Keratinocyte (primary cell): ENCODE measurements around the gene AZU1. TPM values are rescaled to one million over a fixed set of nuclear protein-coding genes. Genes with fewer than 3 reads are reported as not detected.

Source experiments
- DNase-seq: peaks from one replicate; pipeline ENCODE4 v3.0.0-alpha.2; 2011; ENCODE audit warnings: low read depth, missing footprints, low spot score
- FAIRE-seq: peaks from 2 replicates; lab custom pipeline; 2011; peaks lifted over from hg19 to GRCh38; lab: Jason Lieb, UNC
- H2AFZ ChIP-seq: 2 replicates; pipeline ENCODE4 v1.6.0; 2012; ENCODE audit warnings: low read length, control low read depth, inconsistent platforms; ENCODE audit not compliant: control insufficient read depth
- H3K27ac ChIP-seq: 2 replicates; pipeline ENCODE4 v1.5.1; 2011; ENCODE audit warnings: low read length; ENCODE audit not compliant: control insufficient read depth, insufficient read depth
- H3K27me3 ChIP-seq: 3 replicates; pipeline ENCODE4 v1.6.0; 2011; ENCODE audit warnings: low read length; ENCODE audit not compliant: control insufficient read depth, insufficient read depth; ENCODE audit errors: extremely low read depth
- H3K36me3 ChIP-seq, 2 experiments: 2 replicates in 1 of 2; 3 replicates in 1 of 2; pipeline ENCODE4 v1.5.1; 2011; ENCODE audit warnings: low read length in 2 of 2, mild to moderate bottlenecking in 1 of 2; ENCODE audit not compliant: control insufficient read depth in 2 of 2, insufficient read depth in 2 of 2; ENCODE audit errors: extremely low read depth in 1 of 2
- H3K4me1 ChIP-seq: 3 replicates; pipeline ENCODE4 v1.5.1; 2011; ENCODE audit warnings: low read length; ENCODE audit not compliant: control insufficient read depth, insufficient read depth; ENCODE audit errors: extremely low read depth
- H3K4me2 ChIP-seq: 3 replicates; pipeline ENCODE4 v1.6.0; 2011; ENCODE audit warnings: low read depth, low read length; ENCODE audit not compliant: control insufficient read depth, insufficient read depth; ENCODE audit errors: extremely low read depth
- H3K4me3 ChIP-seq, 3 experiments: fragments of 200-600 bp in 1 of 3; sonication (generic) in 1 of 3; 2 replicates in 2 of 3; 3 replicates in 1 of 3; pipeline ENCODE4 v1.5.1; 2011 to 2016; ENCODE audit warnings: low read length in 3 of 3, mild to moderate bottlenecking in 3 of 3, control low read depth in 2 of 3, inconsistent platforms in 1 of 3, low read depth in 1 of 3, mixed read lengths in 1 of 3, mixed run types in 1 of 3, moderate library complexity in 1 of 3; ENCODE audit not compliant: control insufficient read depth in 2 of 3, insufficient read depth in 2 of 3; ENCODE audit errors: extremely low read depth in 1 of 3
- H3K79me2 ChIP-seq: 2 replicates; pipeline ENCODE4 v1.6.0; 2012; ENCODE audit warnings: low read length; ENCODE audit not compliant: control insufficient read depth, insufficient read depth
- H3K9ac ChIP-seq: 3 replicates; pipeline ENCODE4 v1.6.0; 2011; ENCODE audit warnings: low read length; ENCODE audit not compliant: control insufficient read depth, insufficient read depth; ENCODE audit errors: extremely low read depth
- H3K9me1 ChIP-seq: 3 replicates; pipeline ENCODE4 v1.6.0; 2011; ENCODE audit warnings: low read length; ENCODE audit not compliant: control insufficient read depth, insufficient read depth; ENCODE audit errors: extremely low read depth
- H3K9me3 ChIP-seq: 2 replicates; pipeline ENCODE4 v1.5.1; 2012; ENCODE audit warnings: low read depth, low read length; ENCODE audit not compliant: control insufficient read depth
- H4K20me1 ChIP-seq: 3 replicates; pipeline ENCODE4 v1.6.0; 2011; ENCODE audit warnings: low read length; ENCODE audit not compliant: control insufficient read depth, insufficient read depth; ENCODE audit errors: extremely low read depth
- CTCF ChIP-seq, 3 experiments: IDR thresholded peaks in 1 of 3; conservative IDR thresholded peaks in 1 of 3; optimal IDR thresholded peaks in 1 of 3; 2 replicates in 2 of 3; 3 replicates in 1 of 3; pipeline versions ENCODE3 to v1.5.1; 2011; ENCODE audit warnings: low read length in 3 of 3, mild to moderate bottlenecking in 3 of 3, moderate library complexity in 2 of 3, control low read depth in 1 of 3, inconsistent platforms in 1 of 3; ENCODE audit not compliant: insufficient read depth in 2 of 3; ENCODE audit errors: extremely low read depth in 1 of 3
- EZH2 ChIP-seq: IDR thresholded peaks from one replicate; pipeline ENCODE4 v1.6.1; 2012; ENCODE audit warnings: inconsistent platforms, mild to moderate bottlenecking, low read length, moderate library complexity
- dilution Hi-C: fragments of 300-500 bp; cut with MboI; formaldehyde crosslinking; loops from one replicate; pipeline ENCODE4 v1.7.0; 2020; ENCODE audit warnings: low sequenced_read_pairs; ENCODE audit not compliant: extremely low pct_ligation_motif_present
- polyA plus RNA-seq, 5 experiments: library from polyadenylated mRNA; depleted of rRNA in 3 of 5; stranded (reverse) in 3 of 5; stranded (forward) in 1 of 5; unstranded in 1 of 5; fragments of >200 nt; gene quantifications; 1 replicate in 1 of 5; 2 replicates in 3 of 5; 3 replicates in 1 of 5; pipeline versions ENCODE4 v1.2.1 to v1.2.3, GENCODE V29; 2011 to 2012; ENCODE audit warnings: missing spikeins in 2 of 5, low read depth in 1 of 5, low replicate concordance in 1 of 5

AZU1 gene
- polyA plus RNA-seq, 1 donor (not counting 4 experiments of a cell fraction or from before 2014, with no cell fraction given): not detected

- FAIRE-seq (no peak), DNase-seq (no peak)
- Histone ChIP-seq H4K20me1 (no peaks in the 10 kb centered on the region), H3K27ac (no peak overlapping the region), H3K79me2 (peaks cover 8% of the 10 kb centered on the region), H3K27me3 (no peaks in the 10 kb centered on the region), H3K4me1 (peaks cover 22% of the 10 kb centered on the region), H3K9me3 (no peaks in the 10 kb centered on the region), H3K9ac (no peak overlapping the region), H2AFZ (no peak overlapping the region), H3K4me3 (no peak overlapping the region), H3K9me1 (no peaks in the 10 kb centered on the region), H3K36me3 (no peaks in the 10 kb centered on the region), H3K4me2 (no peak overlapping the region)
- no peak for TF ChIP-seq CTCF (optimal IDR thresholded peaks at IDR 0.05 in 1 of 3, IDR thresholded peaks at IDR 0.05 in 1 of 3, conservative IDR thresholded peaks at IDR 0.05 in 1 of 3; ENCODE audit: extremely low read depth in 1 of 3, insufficient read depth in 2 of 3, low read length in 3 of 3)
- no peak for TF ChIP-seq EZH2
- dilution Hi-C loops: no loop called here
Observed at GRCh38 chr19:780935-781334, 46.7 kb upstream of the AZU1 start.

GRCh38 chr19:781800-782184 lies 45.8 kb upstream of the AZU1 start:
- Histone ChIP-seq H3K27me3 (no peaks in the 10 kb centered on the region), H3K27ac (no peak overlapping the region), H3K4me3 (peak overlapping the region in 1 of 3 experiments; percentile 66), H3K79me2 (peaks cover 8% of the 10 kb centered on the region), H4K20me1 (no peaks in the 10 kb centered on the region), H3K36me3 (no peaks in the 10 kb centered on the region), H2AFZ (no peak overlapping the region), H3K9ac (peak overlapping the region; percentile 71), H3K9me3 (no peaks in the 10 kb centered on the region), H3K4me2 (no peak overlapping the region), H3K4me1 (peaks cover 22% of the 10 kb centered on the region), H3K9me1 (no peaks in the 10 kb centered on the region)
- dilution Hi-C loops: no loop called here
- TF ChIP-seq CTCF (optimal IDR thresholded peaks at IDR 0.05 in 1 of 3, IDR thresholded peaks at IDR 0.05 in 1 of 3, conservative IDR thresholded peaks at IDR 0.05 in 1 of 3; ENCODE audit: extremely low read depth in 1 of 3, insufficient read depth in 2 of 3, low read length in 3 of 3): no peak
- no peak for TF ChIP-seq EZH2
- DNase-seq (no peak), FAIRE-seq (no peak)
